HG02759 (cell line): ENCODE data around the gene CNKSR1.
A peak's percentile ranks its signal among the peaks of the same experiment; 100 is the strongest.
"Not testable (repeated sequence)": the region's sequence is repeated elsewhere in the genome, so short reads cannot be mapped to it uniquely, and the experiment has no call there.

ENCODE experiments used
- ATAC-seq: cut with Tn5 transposase; IDR thresholded peaks from one replicate; pipeline ENCODE4 v1.9.1; 2021; ENCODE audit warnings: mild to moderate bottlenecking, moderate library complexity; ENCODE audit not compliant: unreplicated experiment

CNKSR1 gene

DNA sequence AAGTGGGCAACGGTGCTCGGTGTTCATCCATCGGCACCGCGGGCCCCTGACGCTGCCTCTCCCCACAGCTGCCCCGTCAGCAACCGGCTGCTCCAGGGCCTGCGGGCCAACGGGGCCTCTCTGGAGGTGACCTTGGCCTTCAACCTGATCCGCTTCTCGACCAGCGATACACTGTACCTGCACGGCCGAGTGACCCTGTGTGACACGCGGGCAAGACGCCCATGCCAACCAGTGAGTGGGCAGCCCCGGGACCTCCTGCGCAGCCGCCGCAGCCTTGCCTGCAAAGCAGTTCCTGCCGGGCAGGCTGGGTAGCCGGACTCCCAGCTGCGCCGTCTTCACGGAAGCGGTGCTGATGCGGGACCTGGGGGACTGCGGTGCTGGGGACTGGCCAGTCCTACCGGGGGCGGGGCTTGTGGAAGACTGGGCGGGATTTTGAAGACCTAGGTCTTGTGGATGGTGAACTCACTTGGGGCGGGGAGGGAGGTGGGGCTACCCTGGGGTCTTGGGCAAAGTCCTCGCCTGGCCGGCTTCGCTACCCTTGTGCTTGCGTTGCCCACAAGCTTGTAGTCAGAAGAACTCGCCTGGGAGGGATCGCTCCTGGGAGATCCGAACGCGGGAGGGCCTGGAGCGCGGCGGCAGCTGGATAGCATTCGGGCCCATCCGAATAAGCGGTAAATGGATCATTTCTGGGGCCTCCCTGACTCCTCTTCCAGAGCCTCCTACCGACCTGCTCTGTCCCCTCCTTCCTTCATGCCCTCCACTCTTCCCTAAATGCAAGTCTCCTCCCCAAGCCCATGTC is 47.9 kb downstream of the CNKSR1 start:
- no peak for ATAC-seq

DNA sequence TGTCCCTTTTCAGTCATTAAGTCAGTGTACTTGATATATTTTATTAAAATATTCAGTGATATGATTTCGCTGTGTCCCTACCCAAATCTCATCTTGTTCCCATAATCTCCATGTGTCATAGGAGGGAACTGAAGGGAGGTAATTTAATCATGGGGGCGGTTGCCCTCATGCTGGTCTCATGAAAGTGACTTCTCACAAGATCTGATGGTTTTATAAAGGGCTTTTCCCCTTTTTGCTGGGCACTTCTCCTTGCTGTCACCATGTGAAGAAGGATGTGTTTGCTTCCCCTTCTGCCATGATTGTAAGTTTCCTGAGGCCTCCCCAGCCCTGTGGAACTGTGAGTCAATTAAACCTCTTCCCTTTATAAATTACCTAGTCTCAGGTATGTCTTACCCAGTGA is 53.4 kb downstream of the CNKSR1 start:
- not testable (repeated sequence) for ATAC-seq

GRCh38 chr1:26233903-26234643 is 56.8 kb downstream of the CNKSR1 start, which contains the start of gene CEP85:
Gene CEP85 (plus strand): TSS chr1:26234200. CDS start chr1:26239784, 5,584 bp downstream.
- peak; percentile 89 for ATAC-seq

- no peak for ATAC-seq
Observed at GRCh38 chr1:26234644-26235370, 57.5 kb downstream of the CNKSR1 start.

DNA sequence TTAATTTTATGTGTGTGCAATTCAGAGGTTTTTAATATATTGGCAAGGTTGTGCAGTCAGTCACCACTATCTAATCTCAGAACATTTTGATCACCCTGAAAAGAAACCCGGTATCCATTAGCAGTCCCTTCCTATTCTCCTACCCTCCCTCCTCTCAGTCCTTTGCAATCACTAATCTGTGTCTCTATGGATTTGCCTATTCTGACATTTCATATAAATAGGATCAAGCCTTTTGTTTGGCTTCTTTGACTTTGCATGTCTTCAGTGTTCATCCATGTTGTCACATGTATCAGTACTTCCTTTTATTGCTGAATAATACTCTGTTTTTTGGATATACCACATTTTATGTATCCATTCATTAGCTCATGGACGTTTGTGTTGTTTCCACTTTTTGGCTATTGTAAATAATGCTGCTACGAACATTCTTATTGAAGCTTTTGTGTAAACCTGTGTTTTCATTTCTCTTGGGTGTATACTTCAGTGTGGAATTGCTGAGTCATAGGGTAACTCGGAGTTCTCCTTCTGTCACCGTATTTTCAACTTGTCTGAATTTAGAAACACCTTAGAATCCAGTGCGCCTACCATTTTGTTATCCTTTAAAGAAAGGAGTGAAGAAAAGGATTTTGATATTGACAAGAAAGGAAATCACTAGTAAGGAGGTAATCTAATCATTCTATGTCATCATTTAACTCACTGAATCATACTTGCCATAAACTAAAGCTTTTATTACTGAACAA is 60.1 kb downstream of the CNKSR1 start:
- no peak for ATAC-seq
